ENCODE results near the gene BPI. TPM values are rescaled to one million over a fixed set of nuclear protein-coding genes. Genes with fewer than 3 reads are reported as not detected.
"Not testable (repeated sequence)": the region's sequence is repeated elsewhere in the genome, so short reads cannot be mapped to it uniquely, and the experiment has no call there.

BPI gene
- polyA plus RNA-seq, 4 donors: 0.38 to 1.5 (median 0.74) TPM; not detected in 1

GRCh38 chr20:38301309-38301708 lies 2.6 kb upstream of the BPI start:
- no peak for DNase-seq (ENCODE audit: low read depth in 4 of 4, low spot score in 2 of 4)

GRCh38 chr20:38302786-38303185 lies 1.2 kb upstream of the BPI start:
- no peak for DNase-seq (ENCODE audit: low read depth in 4 of 4, low spot score in 2 of 4)

GRCh38 chr20:38304845-38305447 lies 990 bp downstream of the BPI start:
- no peak for DNase-seq (ENCODE audit: low read depth in 4 of 4, low spot score in 2 of 4)

GRCh38 chr20:38305541-38305940 lies 1.6 kb downstream of the BPI start:
- DNase-seq (ENCODE audit: low read depth in 4 of 4, low spot score in 2 of 4): no peak

DNA sequence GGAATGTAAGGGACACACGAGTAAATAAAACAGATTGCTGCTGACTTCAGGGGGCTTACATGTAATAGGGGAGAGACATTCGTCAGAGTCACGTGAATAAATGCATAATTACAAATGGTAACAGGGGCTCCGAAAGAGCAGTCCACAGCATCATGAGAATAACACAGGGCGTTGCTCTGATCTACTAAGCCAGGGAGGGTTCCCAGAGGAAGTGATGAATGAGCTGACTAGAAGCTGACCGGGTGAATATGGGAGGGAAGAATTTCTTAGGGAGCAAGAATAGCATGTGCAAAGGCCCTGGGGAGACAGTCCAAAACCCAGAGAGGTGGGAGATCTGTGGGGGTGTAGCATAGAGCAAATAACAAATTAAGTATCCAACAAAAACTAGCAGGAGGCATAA lies 2.4 kb downstream of the BPI start:
- no peak for DNase-seq (ENCODE audit: low read depth in 4 of 4, low spot score in 2 of 4)

GRCh38 chr20:38307371-38308046 lies 3.6 kb downstream of the BPI start:
- no peak for DNase-seq (ENCODE audit: low read depth in 4 of 4, low spot score in 2 of 4)

DNA sequence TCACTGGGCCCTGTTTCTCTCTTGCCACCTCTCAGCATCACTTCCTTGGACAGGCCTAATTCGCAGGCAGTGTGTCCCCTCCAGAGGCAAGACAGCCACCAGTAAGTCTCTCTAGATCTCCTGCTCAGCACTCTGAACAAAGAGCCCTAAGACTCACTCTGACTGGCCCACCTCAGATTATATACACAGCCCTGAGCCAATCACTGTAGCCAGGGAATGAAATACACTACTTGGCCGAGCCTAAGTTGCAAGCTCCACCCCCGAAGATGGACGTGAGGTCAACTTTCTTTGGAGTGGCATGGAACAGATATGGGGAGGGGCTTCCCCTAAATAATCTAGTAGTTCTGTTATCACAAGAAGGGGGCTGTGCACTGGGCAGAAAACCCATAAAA lies 4.1 kb downstream of the BPI start:
- no peak for DNase-seq (ENCODE audit: low read depth in 4 of 4, low spot score in 2 of 4)

GRCh38 chr20:38308447-38308846 lies 4.5 kb downstream of the BPI start:
- DNase-seq (ENCODE audit: low read depth in 4 of 4, low spot score in 2 of 4): no peak

- no peak for DNase-seq (ENCODE audit: low read depth in 4 of 4, low spot score in 2 of 4)
Measured at GRCh38 chr20:38311091-38311490, 7.1 kb downstream of the BPI start.

GRCh38 chr20:38311491-38311890 lies 7.5 kb downstream of the BPI start:
- no peak for DNase-seq (ENCODE audit: low read depth in 4 of 4, low spot score in 2 of 4)

- DNase-seq (ENCODE audit: low read depth in 4 of 4, low spot score in 2 of 4): no peak
Measured at GRCh38 chr20:38313676-38314075, 9.7 kb downstream of the BPI start.

- not testable (repeated sequence) for DNase-seq (ENCODE audit: low read depth in 4 of 4, low spot score in 2 of 4)
Measured at GRCh38 chr20:38314350-38314749, 10.4 kb downstream of the BPI start.

GRCh38 chr20:38315290-38315966 lies 11.5 kb downstream of the BPI start:
- DNase-seq (ENCODE audit: low read depth in 4 of 4, low spot score in 2 of 4): no peak

DNA sequence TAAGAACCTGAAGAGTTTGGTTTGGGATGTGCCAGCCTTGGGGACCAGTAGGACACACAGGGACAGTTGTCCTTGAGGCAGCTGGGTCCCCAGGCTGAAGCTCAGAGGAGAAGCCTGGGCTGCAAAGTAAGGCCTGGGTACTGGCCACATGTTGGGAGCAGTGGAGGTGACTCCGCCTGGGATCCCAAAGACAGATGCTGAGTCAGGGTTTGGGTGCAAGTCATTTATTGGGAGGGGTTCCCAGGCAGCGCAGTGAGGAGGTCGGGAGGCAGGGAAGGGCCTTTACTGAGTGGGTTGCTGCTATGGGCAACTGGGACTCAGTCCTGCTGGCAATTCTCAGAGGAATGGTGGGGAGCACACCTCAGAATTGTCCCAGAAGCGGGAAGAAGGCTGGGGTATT lies 12.4 kb downstream of the BPI start:
- no peak for DNase-seq (ENCODE audit: low read depth in 4 of 4, low spot score in 2 of 4)

DNA sequence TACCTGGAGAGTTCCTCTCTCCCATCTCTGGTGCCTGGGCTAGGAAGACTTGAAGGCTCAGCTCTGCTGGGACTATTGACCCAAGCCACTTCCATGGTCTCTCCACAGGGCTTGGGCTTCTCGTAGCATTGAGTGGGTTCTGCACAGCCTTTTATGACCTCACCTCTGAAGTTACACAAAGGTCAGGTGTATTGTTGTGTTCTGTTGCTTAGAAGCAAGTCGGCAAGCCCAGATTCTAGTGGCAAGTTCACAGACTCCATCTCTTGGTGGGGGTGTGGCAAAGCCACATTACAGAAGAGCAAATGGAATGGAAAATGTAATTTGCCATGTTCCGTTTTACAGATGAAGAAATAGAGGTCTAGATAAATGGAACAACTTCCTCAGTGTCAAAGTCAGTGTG lies 13.5 kb downstream of the BPI start:
- no peak for DNase-seq (ENCODE audit: low read depth in 4 of 4, low spot score in 2 of 4)

- DNase-seq (ENCODE audit: low read depth in 4 of 4, low spot score in 2 of 4): no peak
Measured at GRCh38 chr20:38320221-38320620, 16.3 kb downstream of the BPI start.

GRCh38 chr20:38321959-38322598 lies 18.1 kb downstream of the BPI start:
- peak in 2 of 4 donors; percentile 30 to 37 for DNase-seq (ENCODE audit: low read depth in 4 of 4, low spot score in 2 of 4)

DNA sequence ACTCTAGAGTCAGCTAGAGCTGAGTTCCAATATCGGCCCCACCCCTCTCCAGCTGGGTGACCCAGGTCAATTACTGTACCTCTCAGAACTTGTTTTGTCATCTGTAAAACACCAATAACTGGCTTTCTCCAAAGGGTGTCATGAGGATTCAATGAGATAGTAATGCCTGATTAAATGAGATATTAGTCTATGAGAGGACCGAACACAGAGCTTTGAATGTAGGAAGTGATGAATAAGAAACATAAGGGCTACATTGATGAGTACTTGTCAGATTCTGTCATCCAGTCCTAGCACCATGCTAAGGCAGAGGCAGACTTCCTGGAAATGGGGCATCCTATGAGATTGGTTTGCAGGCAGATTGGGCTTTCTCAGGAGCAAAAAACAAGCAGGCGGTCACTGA lies 20.2 kb downstream of the BPI start:
- DNase-seq (ENCODE audit: low read depth in 4 of 4, low spot score in 2 of 4): no peak

GRCh38 chr20:38325167-38325566 lies 21.2 kb downstream of the BPI start:
- DNase-seq (ENCODE audit: low read depth in 4 of 4, low spot score in 2 of 4): no peak

DNA sequence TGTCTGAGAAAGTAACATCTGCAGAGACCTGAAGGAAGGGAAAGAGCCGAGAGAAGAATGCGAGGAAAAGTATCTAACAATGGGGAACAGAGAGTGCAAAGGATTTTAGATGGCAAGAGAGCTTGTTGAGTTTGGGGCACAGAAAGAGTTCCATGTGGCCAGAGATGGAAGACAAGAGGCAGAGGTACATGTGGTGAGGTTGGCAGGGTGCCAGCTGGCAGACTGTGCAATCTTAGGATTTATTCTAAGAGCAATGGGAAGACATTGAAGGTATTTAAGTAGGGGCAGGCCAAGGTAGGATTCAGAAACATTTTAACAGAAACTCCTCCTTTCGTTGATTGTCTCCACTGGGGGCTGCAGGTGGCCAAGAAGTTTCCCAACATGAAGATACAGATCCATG lies 21.9 kb downstream of the BPI start:
- DNase-seq (ENCODE audit: low read depth in 4 of 4, low spot score in 2 of 4): no peak

GRCh38 chr20:38326309-38326708 lies 22.4 kb downstream of the BPI start:
- DNase-seq (ENCODE audit: low read depth in 4 of 4, low spot score in 2 of 4): no peak

DNA sequence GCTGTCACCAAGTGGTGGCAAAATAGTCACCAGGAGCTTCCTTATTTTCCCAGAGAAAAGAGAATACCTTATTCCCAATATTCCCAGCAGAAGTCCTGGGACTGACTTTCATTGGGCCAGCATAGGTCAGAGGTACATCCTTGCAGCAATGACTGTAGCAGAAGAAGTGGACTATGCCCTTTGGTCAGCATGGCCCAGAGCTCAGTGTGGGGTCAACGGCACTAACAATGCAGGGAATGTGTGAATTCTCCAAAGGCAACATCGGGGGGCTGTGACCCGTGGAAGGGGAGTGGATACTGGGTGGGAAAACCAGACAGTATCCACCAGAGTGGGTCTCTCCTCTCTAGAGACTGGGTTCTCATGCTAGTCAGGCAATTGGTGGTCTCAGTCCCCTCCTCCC lies 26.7 kb downstream of the BPI start:
- no peak for DNase-seq (ENCODE audit: low read depth in 4 of 4, low spot score in 2 of 4)

Measured in left renal cortex interstitium (tissue), 4 donors.